CD4-positive, alpha-beta T cell treated with Interleukin-15 for 4 hours (primary cell): ENCODE results near the gene RASAL3.

Source experiments
- DNase-seq: peaks from one replicate; pipeline ENCODE4 v3.0.0-alpha.2; 2020; ENCODE audit warnings: low spot score

The RASAL3 gene

DNA sequence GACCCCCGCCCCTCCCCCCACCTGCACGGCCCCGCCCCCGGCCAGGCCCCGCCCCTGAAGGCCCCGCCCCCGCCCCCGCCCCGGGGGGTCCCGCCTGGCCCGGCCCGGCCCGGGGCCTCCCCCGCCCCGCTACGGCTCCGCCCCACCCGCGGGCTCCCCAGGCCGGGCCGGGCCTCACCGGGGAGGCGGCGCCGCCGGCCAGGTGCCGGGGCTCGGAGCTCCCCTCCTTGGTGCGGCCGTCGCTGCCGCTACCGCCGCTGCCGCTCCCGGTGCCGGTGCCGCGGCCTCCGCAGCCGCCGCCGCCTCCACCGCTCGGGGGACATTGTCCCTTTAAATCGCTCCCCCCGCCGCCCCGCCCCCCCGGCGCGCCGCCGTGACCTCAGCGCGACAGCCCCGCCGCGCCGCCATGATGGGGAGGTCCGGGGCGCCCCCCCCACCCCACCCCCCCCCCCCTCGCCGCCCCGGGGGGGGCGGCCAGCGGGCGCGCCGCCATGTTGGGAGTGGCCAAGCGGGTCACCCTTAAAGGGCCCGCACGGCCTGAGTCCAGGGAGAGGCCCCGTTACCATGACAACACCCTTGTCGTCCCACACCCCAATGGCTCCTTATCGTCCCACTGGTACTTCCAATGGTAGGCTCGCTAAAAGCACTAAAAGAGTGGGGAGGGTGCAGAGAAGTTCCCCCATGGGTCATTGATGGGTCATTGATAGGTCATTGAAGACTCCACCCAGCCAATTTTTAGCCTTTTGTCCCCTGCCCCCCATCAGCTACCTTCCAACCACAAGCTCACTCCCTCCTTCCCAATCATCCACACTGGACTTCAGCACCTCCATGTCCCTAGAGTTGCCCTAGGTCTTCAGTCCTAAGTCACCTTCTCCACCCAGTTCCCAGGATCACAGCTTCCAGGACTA is 14.5 kb downstream of the RASAL3 start, which contains the start of gene WIZ:
WIZ (minus strand) TSS at position 337 of the 908 bp plus-strand sequence. CDS start 1,649 bp downstream, outside the sequence.
- DNase-seq: peak; percentile 82

DNA sequence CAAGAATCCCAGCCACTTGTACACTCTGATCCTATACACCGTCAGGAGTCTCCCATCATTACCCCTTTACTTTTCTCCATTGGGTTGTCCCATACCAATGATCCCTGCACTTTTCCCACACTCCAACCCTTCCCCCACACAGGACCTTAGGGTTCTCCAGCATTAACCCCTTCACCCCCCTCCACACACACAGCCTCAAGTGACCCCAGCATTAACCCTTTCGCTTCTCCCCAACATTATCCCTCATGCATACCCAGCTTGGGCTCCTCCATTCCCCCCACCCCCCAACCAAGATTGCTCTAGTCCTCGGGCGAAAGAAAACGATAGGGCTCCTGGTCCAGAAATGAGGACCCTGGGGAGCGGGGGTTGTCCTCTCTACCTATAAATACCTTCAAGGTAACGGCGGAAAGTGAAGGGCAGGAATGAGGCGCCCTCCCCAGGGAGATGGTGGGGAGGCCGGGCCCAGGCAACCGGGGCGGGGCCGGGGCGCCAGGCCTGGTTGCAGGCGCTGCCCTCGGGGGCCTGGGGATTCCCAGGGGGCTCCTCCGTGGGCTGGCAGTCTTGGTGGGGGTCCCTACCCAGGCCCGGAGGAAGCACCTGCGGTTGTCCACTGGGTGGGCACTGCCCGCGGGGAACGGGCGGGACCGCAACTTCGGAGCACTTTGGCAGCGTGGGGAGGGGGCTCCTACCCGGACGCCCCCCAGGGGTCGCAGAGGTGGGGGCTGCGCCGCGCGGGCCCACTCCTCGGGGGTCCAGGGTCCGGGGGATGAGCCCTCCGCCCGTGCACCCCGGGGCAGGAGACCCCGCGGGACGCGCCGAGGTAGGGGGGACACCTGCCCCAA is 15.3 kb downstream of the RASAL3 start:
- no peak for DNase-seq

DNA sequence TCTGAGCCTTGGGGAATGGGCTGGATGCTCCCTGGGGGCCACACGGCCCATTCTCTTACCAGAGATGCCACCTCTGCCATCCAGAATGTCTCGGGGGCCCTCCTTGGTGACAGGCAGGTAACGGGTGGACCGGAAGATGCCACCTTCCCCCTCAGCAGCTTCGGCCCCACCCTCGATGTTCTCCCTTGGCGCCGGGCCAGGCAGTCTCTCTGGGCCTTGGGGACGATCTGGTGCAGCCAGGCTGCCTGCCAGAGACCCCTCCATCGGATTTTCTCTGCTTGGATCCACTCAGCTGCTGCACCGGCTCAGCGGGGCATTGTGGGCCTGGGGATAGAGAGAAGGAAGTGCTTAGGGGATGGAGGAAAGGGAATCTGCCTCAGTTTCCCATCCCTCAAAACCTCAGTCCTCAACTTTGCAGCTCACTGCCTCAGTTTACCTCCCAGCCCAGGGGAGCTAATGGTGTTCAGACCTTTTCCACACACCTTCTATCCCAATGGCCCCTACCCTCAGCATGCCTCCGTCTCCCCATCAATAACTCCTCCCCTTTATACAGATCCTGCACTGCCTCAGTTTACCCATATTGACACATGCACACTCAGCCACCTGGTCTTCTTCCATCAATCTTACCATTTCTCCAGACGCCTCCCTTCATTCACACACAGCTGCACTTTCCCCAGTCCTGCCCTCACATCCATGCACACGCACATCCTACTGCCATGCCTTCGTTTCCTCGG is 16.1 kb downstream of the RASAL3 start:
- DNase-seq: no peak

DNA sequence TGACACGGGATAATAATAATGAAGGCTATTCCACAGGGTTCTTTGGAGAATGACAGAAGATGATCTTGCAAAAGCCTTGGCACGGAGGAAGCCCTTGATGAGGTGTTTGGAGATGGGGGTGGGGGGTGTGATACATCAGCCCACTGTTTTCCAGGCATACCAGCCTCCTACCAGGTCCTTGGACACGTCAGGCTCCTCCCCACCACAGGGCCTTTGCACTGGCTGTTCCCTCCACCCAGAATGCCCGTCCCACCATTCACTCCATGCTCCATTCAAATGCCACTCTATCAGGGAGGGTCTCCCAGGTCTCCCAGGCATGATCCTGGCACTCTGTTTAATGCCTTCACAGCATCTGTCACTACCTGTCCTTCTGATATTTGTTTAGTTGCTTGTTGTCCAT is 17.3 kb downstream of the RASAL3 start:
- DNase-seq: no peak

DNA sequence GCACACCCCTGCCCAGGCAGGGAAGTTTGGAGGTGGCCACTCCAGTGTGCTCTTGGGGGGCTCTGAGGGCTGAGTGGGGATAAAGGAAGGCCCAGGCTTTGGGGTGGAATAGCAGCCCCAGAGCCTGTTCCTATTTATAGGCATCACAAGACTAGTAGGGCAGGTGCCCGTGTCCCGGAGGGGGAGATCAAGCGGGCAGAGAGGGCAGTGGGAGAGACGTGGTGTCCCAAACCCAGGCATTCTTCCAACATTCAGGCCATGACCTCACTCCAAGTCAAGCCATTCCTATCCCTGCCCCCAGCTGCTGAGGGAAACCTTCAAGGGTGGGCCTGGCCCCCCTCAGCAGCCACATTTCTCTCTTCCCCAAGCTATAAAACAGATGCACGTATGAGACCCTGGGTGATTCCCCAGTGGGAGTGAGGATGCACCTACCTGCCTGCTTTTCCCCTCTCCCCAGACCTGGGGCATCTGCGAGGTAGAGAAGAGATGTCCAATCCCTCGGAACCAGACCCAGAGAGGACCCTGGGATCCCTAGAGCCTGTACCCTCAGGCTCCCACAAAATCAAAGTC is 18.5 kb downstream of the RASAL3 start:
- no peak for DNase-seq

DNA sequence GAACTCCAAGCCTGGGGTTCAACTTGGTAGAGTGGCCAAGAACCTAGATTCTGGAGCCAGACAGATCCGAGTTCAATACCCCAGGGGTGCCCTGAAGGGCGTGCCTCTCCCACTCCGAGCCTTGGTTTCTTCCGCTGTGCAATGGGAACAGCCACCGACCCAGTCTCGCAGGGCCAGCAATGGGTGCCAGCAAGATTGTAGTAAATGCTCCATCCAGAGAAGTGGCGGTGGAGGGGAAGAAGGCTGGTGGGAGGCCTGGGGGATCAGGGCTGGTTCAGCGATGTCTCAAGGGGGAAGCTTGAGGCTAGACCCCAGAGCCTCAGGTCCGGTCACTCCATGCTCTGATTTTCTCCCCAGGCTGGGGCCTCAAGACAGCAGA is 19.1 kb downstream of the RASAL3 start:
- DNase-seq: no peak

DNA sequence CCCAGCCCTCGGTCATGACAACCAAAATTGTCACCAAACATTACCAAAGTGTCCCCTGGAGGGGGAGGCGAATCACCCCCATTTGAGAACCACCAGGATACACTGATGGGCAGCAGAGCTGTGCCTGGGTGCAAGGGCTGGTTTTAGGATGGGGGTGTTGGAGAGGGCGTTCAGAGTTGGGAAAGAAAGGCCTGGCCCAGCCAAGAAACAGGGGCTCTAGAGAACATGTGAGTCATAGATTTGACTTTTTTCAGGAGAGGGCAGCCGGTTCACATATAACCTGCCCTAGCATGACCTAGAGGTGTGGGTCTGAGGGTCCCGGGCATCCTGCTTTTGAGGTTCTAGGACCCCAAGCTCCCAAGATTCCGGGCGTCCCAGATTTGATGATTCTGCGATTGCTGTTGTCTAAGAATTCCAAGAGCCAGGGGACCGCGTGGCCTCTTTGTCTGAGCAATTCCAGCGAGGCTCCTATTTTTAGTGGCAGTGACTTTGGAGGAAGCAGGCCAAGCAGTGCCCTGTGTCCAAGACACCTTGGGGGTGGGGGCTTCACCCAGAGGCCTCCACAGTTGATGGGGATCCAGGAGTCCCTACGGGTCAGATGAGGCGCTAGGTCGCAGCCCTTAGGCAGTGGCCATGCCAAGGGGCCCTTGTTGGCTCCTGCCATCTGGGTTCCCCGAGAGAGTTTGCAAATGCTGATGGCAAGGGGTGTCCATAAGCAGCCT is 19.7 kb downstream of the RASAL3 start:
- DNase-seq: no peak

DNA sequence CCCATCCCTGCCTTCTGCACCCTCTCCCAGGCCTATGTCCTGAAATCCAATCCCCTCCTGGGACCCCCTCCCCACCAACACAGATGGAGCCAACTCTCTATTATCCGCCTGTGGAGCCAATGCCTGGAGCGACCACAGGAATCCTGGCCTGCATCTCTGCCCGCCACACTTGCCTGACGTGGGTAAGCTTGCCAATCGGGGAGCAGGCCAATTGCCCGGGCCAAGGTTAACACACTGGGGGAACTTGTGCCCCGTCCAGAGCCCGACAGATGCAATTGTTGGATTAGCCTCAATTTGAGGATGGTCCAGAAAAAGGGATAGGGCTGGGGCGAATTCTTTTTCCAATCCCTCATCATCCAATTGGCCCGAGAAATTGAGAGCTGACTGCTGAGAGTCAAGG is 20.5 kb downstream of the RASAL3 start:
- DNase-seq: no peak

DNA sequence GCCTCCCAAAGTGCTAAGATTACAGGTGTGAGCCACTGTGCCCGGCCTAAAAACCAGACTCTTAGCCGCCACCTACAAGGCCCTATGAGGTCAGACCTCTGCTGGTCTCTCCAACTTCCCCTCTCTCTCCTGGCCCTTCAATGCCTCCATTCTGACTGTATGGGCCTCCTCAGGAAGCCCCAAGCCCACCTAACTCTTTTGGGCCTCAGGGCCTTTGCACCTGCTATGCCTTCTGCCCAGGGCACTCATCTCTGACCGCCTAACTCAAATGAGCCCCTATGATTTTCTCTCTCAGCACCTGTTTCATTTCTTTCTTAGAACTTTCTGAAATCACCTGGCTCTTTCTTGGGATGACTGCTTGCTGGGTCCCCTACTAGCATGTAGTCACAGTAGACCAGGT is 21.0 kb downstream of the RASAL3 start:
- DNase-seq: no peak

DNA sequence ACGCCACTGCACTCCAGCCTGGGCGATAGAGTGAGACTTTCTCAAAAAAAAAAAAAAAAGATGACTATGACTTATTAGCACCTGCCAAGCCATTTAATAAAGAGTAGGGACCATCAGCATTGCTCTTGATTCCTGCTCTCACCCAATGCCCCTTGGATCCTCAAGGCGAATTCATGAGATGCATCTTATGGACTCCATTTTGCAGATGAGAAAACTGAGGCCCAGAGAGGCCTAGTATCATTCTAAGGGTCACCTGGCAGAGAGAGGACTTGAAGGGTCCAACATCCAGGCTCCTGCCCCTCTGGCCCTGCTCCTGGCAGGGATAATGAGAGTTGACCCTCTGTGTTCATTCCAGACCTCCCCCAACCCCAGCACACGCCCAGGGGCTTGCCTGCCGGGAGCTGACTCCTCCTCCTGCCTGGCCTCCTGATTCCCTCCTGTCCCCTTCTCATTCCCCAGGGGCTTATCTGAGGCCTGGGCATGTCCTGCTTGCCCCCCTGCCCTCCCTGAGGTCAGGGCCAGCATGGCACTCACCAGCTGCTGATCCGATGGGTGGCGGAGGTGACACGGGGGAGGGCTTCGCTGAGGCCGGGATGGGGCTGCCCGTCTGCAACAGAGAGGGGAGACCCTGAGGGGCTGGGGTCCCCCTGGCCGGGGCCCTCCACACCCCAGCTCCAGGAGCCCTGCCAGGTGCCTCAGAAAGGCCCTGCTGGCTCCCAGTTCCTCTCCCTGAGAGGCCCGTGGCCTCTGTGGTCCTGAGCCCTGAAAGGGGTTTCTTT is 22.0 kb downstream of the RASAL3 start:
- DNase-seq: no peak

DNA sequence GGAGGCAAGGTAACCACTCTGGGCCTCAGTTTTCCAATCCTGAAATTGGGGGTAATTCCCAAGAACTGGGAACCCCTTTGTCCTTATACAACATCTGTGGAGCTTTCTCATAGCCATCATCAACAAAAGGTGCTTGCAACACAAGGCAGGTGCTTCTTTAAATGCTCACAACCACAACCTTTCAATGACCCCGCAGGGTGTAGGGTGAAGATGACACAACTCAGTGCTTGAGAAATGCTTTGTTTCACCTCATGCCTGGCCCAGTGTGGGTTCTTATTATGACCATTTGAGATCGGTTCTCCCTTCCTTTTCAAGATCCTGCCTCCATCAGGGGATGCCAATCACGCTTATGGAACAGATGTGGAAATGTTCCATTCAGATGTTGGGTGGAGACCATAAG is 23.0 kb downstream of the RASAL3 start:
- DNase-seq: no peak

DNA sequence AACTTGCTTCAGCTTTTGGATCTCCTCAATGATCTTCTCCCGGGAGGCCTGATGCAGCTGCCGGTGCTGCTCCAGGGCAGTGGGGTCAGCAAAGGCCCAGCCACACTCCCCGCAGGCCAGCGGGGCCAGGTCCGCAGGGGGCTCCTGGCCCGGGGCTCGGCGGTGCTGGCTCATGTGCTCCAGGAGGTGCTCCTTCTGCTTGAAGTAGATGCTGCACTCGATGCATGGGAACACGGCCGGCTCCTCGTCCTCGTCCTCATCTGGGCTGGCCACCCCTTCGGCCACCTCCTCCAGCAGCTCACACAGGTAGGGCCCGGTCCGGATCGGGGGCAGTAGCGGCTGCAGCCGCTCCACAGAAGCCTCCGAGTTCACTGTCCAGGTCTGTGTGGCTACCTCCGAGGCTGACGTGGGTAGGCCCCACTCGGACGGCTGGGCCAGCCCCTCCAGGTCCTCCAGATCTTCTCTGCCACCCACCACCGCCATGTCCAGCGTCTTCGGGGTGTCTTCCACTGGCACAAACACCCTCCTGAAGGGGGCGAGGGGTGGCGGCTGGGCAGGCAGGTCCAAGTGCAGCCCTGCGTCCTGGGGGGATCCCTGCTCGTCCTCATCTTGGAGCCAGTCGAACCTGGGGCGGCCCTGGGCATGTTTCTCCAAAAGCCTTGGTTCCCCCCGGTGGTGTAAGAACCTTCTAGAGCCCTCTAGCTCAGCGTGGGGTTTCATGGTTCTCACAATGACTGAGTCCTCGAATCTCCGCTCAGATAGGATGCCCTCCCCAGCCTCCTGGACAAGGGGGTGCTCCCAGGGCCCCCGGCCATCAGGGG is 24.3 kb downstream of the RASAL3 start:
- DNase-seq: no peak

DNA sequence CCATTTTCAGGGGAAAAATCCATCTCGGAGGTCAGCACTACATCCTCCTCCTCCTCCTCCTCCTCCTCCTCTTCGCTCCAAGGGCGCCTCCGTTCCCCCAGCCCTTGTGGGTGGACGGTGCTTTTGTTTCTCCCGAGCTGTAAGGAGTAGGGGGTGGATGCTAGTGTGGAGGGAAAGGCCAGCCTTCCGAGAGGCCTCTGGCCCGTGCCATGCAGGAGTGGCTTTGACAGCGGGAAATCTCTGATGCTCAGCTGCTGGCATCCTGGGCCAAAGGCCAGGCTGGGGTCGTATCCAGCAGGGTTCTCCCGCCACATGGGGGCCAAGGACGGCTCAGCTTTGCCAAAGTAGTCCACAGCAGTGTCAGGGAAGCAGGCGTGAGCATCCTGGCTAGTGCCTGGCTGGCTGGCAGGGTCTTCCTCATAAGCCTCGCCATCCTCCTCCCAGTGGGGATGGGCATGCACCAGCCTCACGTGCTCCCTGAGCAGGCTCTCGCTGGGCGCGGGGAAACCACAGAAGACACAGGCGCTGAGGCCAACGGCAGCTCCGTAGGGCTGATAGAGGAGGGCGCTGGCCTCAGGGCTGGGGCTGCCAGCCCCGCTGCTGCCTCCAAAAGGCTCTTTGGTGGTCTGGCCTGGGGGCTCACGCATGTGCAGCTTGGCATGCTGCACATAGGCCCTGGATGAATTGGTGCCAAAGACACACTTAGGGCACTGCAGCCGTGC is 25.1 kb downstream of the RASAL3 start:
- no peak for DNase-seq

DNA sequence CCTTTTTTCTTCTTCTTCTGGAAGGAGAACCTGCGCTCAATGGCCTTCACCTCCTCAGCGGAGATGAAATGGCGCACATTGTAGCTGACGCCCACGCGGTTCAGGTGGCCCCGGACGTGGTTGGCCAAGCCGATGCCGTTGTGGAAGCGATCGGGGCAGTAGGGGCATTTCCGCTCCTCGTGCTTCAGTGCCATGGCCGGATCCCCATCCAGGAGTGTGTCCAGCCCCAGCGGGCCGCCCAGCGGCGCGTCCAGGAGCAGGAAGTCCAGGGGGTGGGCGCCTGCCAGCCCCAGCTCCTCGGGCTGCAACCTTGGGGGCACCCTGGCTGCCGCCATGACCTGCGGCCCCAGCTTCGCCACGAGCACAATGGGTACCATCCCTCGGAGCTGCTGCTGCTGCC is 25.8 kb downstream of the RASAL3 start:
- no peak for DNase-seq

DNA sequence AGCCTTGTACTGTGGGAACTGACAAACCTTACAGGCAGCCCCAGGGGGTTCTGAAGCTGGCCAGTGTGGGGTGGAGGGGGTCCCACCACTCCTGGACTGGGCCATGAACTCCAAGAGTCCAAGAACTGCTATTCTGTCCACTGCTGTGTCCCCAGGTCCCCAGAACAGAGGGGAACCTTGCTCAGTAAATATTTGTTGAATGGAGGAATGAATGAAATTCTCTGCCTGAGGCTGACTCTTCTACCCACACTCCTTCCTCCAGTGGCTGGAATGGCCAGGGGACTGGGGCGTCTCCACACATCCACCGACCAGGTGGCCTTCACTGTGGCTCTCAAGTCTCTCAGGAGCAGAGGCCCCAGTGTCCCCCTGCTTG is 26.2 kb downstream of the RASAL3 start:
- no peak for DNase-seq

DNA sequence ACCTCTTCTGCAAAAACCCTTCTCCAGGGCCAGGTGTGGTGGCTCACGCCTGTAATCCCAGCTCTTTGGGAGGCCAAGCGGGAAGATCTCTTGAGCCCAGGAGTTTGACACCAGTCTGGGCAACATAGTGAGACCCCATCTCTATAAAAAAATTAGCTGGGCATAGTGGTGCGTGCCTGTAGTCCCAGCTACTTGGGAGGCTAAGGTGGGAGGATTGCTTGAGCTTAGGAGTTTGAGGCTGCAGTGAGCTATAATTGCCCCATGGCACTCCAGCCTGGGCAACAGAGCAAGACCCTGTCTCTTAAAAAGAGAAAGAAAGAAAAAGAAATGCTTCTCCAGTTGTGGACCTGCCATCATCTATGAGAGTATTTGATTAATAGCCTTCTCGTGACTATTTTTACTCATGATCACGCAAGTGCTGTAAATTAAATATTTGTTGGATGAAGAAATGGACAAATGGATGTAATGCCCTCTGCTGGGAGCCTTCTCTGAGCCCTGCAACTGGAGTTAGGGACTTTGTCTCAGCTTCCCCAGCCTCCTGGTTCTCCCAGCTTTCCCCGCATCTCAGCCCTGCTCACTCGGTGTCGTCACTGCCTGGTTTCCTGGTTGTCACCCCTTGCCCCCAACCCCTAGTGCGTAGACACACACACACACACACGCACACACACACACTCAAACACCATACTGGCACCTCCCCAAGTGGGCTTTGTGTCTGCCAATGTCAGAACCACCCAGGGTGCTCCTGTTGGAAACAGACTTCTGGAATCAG is 26.8 kb downstream of the RASAL3 start:
- no peak for DNase-seq

DNA sequence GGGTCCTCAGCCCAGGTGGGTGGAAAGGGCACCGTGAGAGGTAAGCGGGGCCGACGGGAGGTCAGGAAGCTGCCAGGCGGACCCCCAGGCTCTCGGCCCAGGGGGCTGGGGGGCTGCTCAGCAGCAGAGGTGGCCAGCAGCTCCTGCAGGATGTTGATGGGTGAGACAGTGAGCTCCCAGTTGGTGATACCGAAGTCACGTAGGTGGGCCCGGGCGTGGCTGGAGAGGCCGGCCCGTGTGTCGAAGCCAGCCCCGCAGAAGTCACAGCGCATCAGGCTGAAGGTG is 27.6 kb downstream of the RASAL3 start:
- DNase-seq: no peak

DNA sequence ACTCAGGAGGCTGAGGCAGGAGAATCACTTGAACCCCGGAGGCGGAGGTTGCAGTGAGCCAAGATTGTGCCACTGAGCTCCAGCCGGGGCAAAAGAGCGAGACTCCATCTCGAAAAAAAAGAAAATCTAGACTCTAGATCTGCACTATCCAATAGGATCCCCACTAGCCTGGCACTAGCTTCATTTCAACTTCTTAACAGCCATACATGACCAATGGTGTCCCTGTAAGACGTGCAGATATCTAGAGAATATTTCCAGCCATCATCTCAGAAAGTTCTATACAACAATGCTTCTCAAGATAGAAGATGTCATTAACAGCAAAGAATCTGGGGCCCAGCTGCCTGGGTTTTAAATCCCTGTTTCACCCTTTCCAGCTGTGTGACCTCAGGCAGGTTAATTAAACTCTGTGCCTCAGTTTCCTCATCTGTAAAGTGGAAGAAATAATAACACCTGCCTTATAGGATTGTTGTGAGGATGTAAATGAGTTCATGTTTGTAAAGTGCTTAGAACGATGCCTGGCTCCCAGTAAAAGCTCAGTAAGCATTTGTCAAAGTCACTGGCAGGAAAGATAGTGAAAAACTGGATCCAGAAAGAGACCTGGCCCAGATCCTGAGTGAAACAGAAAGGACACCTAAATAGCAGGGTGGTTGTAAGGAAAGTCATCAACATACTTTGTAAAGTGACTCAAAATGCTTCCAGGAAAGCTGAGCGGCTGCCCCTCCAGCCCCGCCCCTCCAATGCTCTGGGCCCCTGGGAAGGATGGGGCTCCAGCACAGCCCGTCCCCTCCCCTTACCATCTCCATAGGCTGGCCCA is 28.1 kb downstream of the RASAL3 start:
- DNase-seq: no peak
